ENCODE measurements around the gene INKA2. TPM values are rescaled to one million over a fixed set of nuclear protein-coding genes. Genes with fewer than 3 reads are reported as not detected.
A peak's percentile ranks its signal among the peaks of the same experiment; 100 is the strongest.

Gene INKA2
- total and polyA plus RNA-seq, 2 donors: 1.4 to 1.5 TPM

- Histone ChIP-seq H3K27me3 (ENCODE audit: control insufficient read depth in 2 of 2, insufficient read depth in 1 of 2, low read length in 1 of 2) (peaks cover 34 to 43% of the 10 kb centered on the region in 2 donors), H3K36me3 (ENCODE audit: control insufficient read depth in 2 of 2, insufficient read depth in 2 of 2, low read length in 1 of 2) (no peaks in the 10 kb centered on the region), H3K4me3 (ENCODE audit: low read length in 2 of 2) (peak overlapping the region; percentile 71 to 74), H3K4me1 (ENCODE audit: control insufficient read depth in 2 of 2, insufficient read depth in 2 of 2, low read length in 2 of 2) (peaks cover 15 to 62% of the 10 kb centered on the region in 2 donors), H3K27ac (ENCODE audit: low read depth in 1 of 2, low read length in 1 of 2) (peak overlapping the region in 1 of 2 donors; percentile 81), H3K9me3 (ENCODE audit: control insufficient read depth in 2 of 2, insufficient read depth in 1 of 2, low read length in 1 of 2) (peaks cover 0 to 6% of the 10 kb centered on the region in 2 donors)
- peak in 1 of 9 donors; percentile 16 for DNase-seq (ENCODE audit: low read depth in 6 of 9, low spot score in 9 of 9)
- WGBS: 62% methylated on average over 8 of the region's 8 CpGs
These were observed 1.7 kb downstream of the INKA2 start for GRCh38 chr1:111737216-111738132.

- DNase-seq (ENCODE audit: low read depth in 6 of 9, low spot score in 9 of 9): no peak
- Histone ChIP-seq H3K27ac (ENCODE audit: low read depth in 1 of 2, low read length in 1 of 2) (no peak overlapping the region), H3K4me3 (ENCODE audit: low read length in 2 of 2) (no peak overlapping the region)
These were observed 2.5 kb downstream of the INKA2 start for GRCh38 chr1:111736548-111737215.

GRCh38 chr1:111735858-111736544 is 3.2 kb downstream of the INKA2 start:
- peak in 2 of 9 donors; percentile 18 to 34 for DNase-seq (ENCODE audit: low read depth in 6 of 9, low spot score in 9 of 9)
- Histone ChIP-seq H3K9me3 (ENCODE audit: control insufficient read depth in 2 of 2, insufficient read depth in 1 of 2, low read length in 1 of 2) (peaks cover 0 to 6% of the 10 kb centered on the region in 2 donors), H3K36me3 (ENCODE audit: control insufficient read depth in 2 of 2, insufficient read depth in 2 of 2, low read length in 1 of 2) (no peaks in the 10 kb centered on the region), H3K27ac (ENCODE audit: low read depth in 1 of 2, low read length in 1 of 2) (no peak overlapping the region), H3K4me3 (ENCODE audit: low read length in 2 of 2) (no peak overlapping the region), H3K27me3 (ENCODE audit: control insufficient read depth in 2 of 2, insufficient read depth in 1 of 2, low read length in 1 of 2) (peaks cover 22 to 28% of the 10 kb centered on the region in 2 donors), H3K4me1 (ENCODE audit: control insufficient read depth in 2 of 2, insufficient read depth in 2 of 2, low read length in 2 of 2) (peaks cover 15 to 60% of the 10 kb centered on the region in 2 donors)
- WGBS: 93% methylated on average over 8 of the region's 8 CpGs

More at GRCh38 chr1:111736548-111737215, 2.5 kb downstream of the INKA2 start:
- no peaks in the 10 kb centered on the region for H3K36me3 ChIP-seq (ENCODE audit: control insufficient read depth in 2 of 2, insufficient read depth in 2 of 2, low read length in 1 of 2)
- H3K27me3 ChIP-seq (ENCODE audit: control insufficient read depth in 2 of 2, insufficient read depth in 1 of 2, low read length in 1 of 2): peaks cover 27 to 35% of the 10 kb centered on the region in 2 donors
- 96% methylated on average over 4 of the region's 4 CpGs for WGBS
- peaks cover 0 to 6% of the 10 kb centered on the region in 2 donors for H3K9me3 ChIP-seq (ENCODE audit: control insufficient read depth in 2 of 2, insufficient read depth in 1 of 2, low read length in 1 of 2)
- peaks cover 15 to 62% of the 10 kb centered on the region in 2 donors for H3K4me1 ChIP-seq (ENCODE audit: control insufficient read depth in 2 of 2, insufficient read depth in 2 of 2, low read length in 2 of 2)

- H3K4me3 ChIP-seq (ENCODE audit: low read length in 2 of 2): no peak overlapping the region
- 97% methylated on average over 4 of the region's 4 CpGs for WGBS
- peaks cover 0 to 6% of the 10 kb centered on the region in 2 donors for H3K9me3 ChIP-seq (ENCODE audit: control insufficient read depth in 2 of 2, insufficient read depth in 1 of 2, low read length in 1 of 2)
- H3K27me3 ChIP-seq (ENCODE audit: control insufficient read depth in 2 of 2, insufficient read depth in 1 of 2, low read length in 1 of 2): peaks cover 18 to 22% of the 10 kb centered on the region in 2 donors
- H3K4me1 ChIP-seq (ENCODE audit: control insufficient read depth in 2 of 2, insufficient read depth in 2 of 2, low read length in 2 of 2): peaks cover 14 to 56% of the 10 kb centered on the region in 2 donors
- DNase-seq (ENCODE audit: low read depth in 6 of 9, low spot score in 9 of 9): no peak
- H3K27ac ChIP-seq (ENCODE audit: low read depth in 1 of 2, low read length in 1 of 2): no peak overlapping the region
- H3K36me3 ChIP-seq (ENCODE audit: control insufficient read depth in 2 of 2, insufficient read depth in 2 of 2, low read length in 1 of 2): no peaks in the 10 kb centered on the region
These were observed 3.9 kb downstream of the INKA2 start for GRCh38 chr1:111735321-111735720.

- no peak for DNase-seq (ENCODE audit: low read depth in 6 of 9, low spot score in 9 of 9)
- H3K4me3 ChIP-seq (ENCODE audit: low read length in 2 of 2): no peak overlapping the region
- H3K27me3 ChIP-seq (ENCODE audit: control insufficient read depth in 2 of 2, insufficient read depth in 1 of 2, low read length in 1 of 2): peaks cover 13 to 17% of the 10 kb centered on the region in 2 donors
- WGBS: 96% methylated on average over 3 of the region's 3 CpGs
- H3K27ac ChIP-seq (ENCODE audit: low read depth in 1 of 2, low read length in 1 of 2): no peak overlapping the region
- peaks cover 11 to 54% of the 10 kb centered on the region in 2 donors for H3K4me1 ChIP-seq (ENCODE audit: control insufficient read depth in 2 of 2, insufficient read depth in 2 of 2, low read length in 2 of 2)
- H3K9me3 ChIP-seq (ENCODE audit: control insufficient read depth in 2 of 2, insufficient read depth in 1 of 2, low read length in 1 of 2): peaks cover 0 to 2% of the 10 kb centered on the region in 2 donors
- no peaks in the 10 kb centered on the region for H3K36me3 ChIP-seq (ENCODE audit: control insufficient read depth in 2 of 2, insufficient read depth in 2 of 2, low read length in 1 of 2)
These were observed 4.3 kb downstream of the INKA2 start for GRCh38 chr1:111734856-111735255.

- H3K27ac ChIP-seq (ENCODE audit: low read depth in 1 of 2, low read length in 1 of 2): no peak overlapping the region
- H3K4me1 ChIP-seq (ENCODE audit: control insufficient read depth in 2 of 2, insufficient read depth in 2 of 2, low read length in 2 of 2): peaks cover 8 to 51% of the 10 kb centered on the region in 2 donors
- H3K27me3 ChIP-seq (ENCODE audit: control insufficient read depth in 2 of 2, insufficient read depth in 1 of 2, low read length in 1 of 2): peaks cover 9 to 13% of the 10 kb centered on the region in 2 donors
- H3K9me3 ChIP-seq (ENCODE audit: control insufficient read depth in 2 of 2, insufficient read depth in 1 of 2, low read length in 1 of 2): no peaks in the 10 kb centered on the region
- 98% methylated on average over 3 of the region's 3 CpGs for WGBS
- no peak for DNase-seq (ENCODE audit: low read depth in 6 of 9, low spot score in 9 of 9)
- H3K4me3 ChIP-seq (ENCODE audit: low read length in 2 of 2): no peak overlapping the region
- no peaks in the 10 kb centered on the region for H3K36me3 ChIP-seq (ENCODE audit: control insufficient read depth in 2 of 2, insufficient read depth in 2 of 2, low read length in 1 of 2)
These were observed 4.8 kb downstream of the INKA2 start for GRCh38 chr1:111734426-111734825.

- H3K4me1 ChIP-seq (ENCODE audit: control insufficient read depth in 2 of 2, insufficient read depth in 2 of 2, low read length in 2 of 2): peaks cover 8 to 47% of the 10 kb centered on the region in 2 donors
- no peak overlapping the region for H3K4me3 ChIP-seq (ENCODE audit: low read length in 2 of 2)
- no peak for DNase-seq (ENCODE audit: low read depth in 6 of 9, low spot score in 9 of 9)
- WGBS: 93% methylated on average over 5 of the region's 5 CpGs
- H3K9me3 ChIP-seq (ENCODE audit: control insufficient read depth in 2 of 2, insufficient read depth in 1 of 2, low read length in 1 of 2): no peaks in the 10 kb centered on the region
- peaks cover 4 to 8% of the 10 kb centered on the region in 2 donors for H3K27me3 ChIP-seq (ENCODE audit: control insufficient read depth in 2 of 2, insufficient read depth in 1 of 2, low read length in 1 of 2)
- H3K36me3 ChIP-seq (ENCODE audit: control insufficient read depth in 2 of 2, insufficient read depth in 2 of 2, low read length in 1 of 2): no peaks in the 10 kb centered on the region
- H3K27ac ChIP-seq (ENCODE audit: low read depth in 1 of 2, low read length in 1 of 2): no peak overlapping the region
These were observed 5.2 kb downstream of the INKA2 start for GRCh38 chr1:111733992-111734341.

- H3K27me3 ChIP-seq (ENCODE audit: control insufficient read depth in 2 of 2, insufficient read depth in 1 of 2, low read length in 1 of 2): peaks cover 2 to 3% of the 10 kb centered on the region in 2 donors
- no peaks in the 10 kb centered on the region for H3K36me3 ChIP-seq (ENCODE audit: control insufficient read depth in 2 of 2, insufficient read depth in 2 of 2, low read length in 1 of 2)
- peak overlapping the region in 1 of 2 donors; percentile 17 for H3K27ac ChIP-seq (ENCODE audit: low read depth in 1 of 2, low read length in 1 of 2)
- H3K4me3 ChIP-seq (ENCODE audit: low read length in 2 of 2): no peak overlapping the region
- peak in 1 of 9 donors; percentile 34 for DNase-seq (ENCODE audit: low read depth in 6 of 9, low spot score in 9 of 9)
- H3K9me3 ChIP-seq (ENCODE audit: control insufficient read depth in 2 of 2, insufficient read depth in 1 of 2, low read length in 1 of 2): no peaks in the 10 kb centered on the region
- H3K4me1 ChIP-seq (ENCODE audit: control insufficient read depth in 2 of 2, insufficient read depth in 2 of 2, low read length in 2 of 2): peaks cover 8 to 45% of the 10 kb centered on the region in 2 donors
- whole genome bisulfite sequencing: 72% methylated on average over 9 of the region's 9 CpGs
These were observed 5.8 kb downstream of the INKA2 start for GRCh38 chr1:111733183-111733991.
